IPS-18a (cell line): Measurements from ENCODE around the gene HOXD3.

Source experiments
- H3K27ac ChIP-seq: one replicate; pipeline ENCODE4 v1.5.1; 2013; ENCODE audit warnings: low read length
- H3K27me3 ChIP-seq: one replicate; pipeline ENCODE4 v1.6.1; 2013; ENCODE audit warnings: mild to moderate bottlenecking, low read length; ENCODE audit not compliant: control insufficient read depth, insufficient read depth
- H3K36me3 ChIP-seq: one replicate; pipeline ENCODE4 v1.6.1; 2013; ENCODE audit warnings: low read depth, low read length; ENCODE audit not compliant: control insufficient read depth
- H3K4me1 ChIP-seq: one replicate; pipeline ENCODE4 v1.6.1; 2013; ENCODE audit warnings: low read depth, low read length; ENCODE audit not compliant: control insufficient read depth
- H3K4me3 ChIP-seq: one replicate; pipeline ENCODE4 v1.5.1; 2013; ENCODE audit warnings: low read length
- H3K9ac ChIP-seq: one replicate; pipeline ENCODE4 v1.6.1; 2013; ENCODE audit warnings: mild to moderate bottlenecking, low read length, moderate library complexity
- H3K9me3 ChIP-seq: one replicate; pipeline ENCODE4 v1.6.1; 2013; ENCODE audit warnings: low read depth, low read length; ENCODE audit not compliant: control insufficient read depth

The HOXD3 gene

GRCh38 chr2:176205126-176205525 lies 48.0 kb downstream of the HOXD3 start:
- Histone ChIP-seq H3K36me3 (no peaks in the 10 kb centered on the region), H3K4me3 (no peak overlapping the region), H3K9ac (no peak overlapping the region), H3K4me1 (no peaks in the 10 kb centered on the region), H3K9me3 (no peaks in the 10 kb centered on the region), H3K27ac (no peak overlapping the region), H3K27me3 (peaks cover 16% of the 10 kb centered on the region)

GRCh38 chr2:176206136-176206535 lies 49.0 kb downstream of the HOXD3 start:
- peaks cover 16% of the 10 kb centered on the region for H3K27me3 ChIP-seq
- H3K9me3 ChIP-seq = no peaks in the 10 kb centered on the region
- H3K27ac ChIP-seq = no peak overlapping the region
- H3K9ac ChIP-seq = no peak overlapping the region
- H3K4me3 ChIP-seq = no peak overlapping the region
- no peaks in the 10 kb centered on the region for H3K36me3 ChIP-seq
- no peaks in the 10 kb centered on the region for H3K4me1 ChIP-seq

- no peak overlapping the region for H3K4me3 ChIP-seq
- H3K9ac ChIP-seq = no peak overlapping the region
- H3K4me1 ChIP-seq = no peaks in the 10 kb centered on the region
- peaks cover 16% of the 10 kb centered on the region for H3K27me3 ChIP-seq
- no peak overlapping the region for H3K27ac ChIP-seq
- no peaks in the 10 kb centered on the region for H3K9me3 ChIP-seq
- no peaks in the 10 kb centered on the region for H3K36me3 ChIP-seq
Measured at GRCh38 chr2:176206682-176207081, 49.6 kb downstream of the HOXD3 start.

- Histone ChIP-seq H3K4me1 (no peaks in the 10 kb centered on the region), H3K9ac (no peak overlapping the region), H3K4me3 (no peak overlapping the region), H3K27me3 (no peaks in the 10 kb centered on the region), H3K27ac (no peak overlapping the region), H3K9me3 (no peaks in the 10 kb centered on the region), H3K36me3 (no peaks in the 10 kb centered on the region)
Measured at GRCh38 chr2:176211110-176211509, 54.0 kb downstream of the HOXD3 start.

GRCh38 chr2:176212276-176212675 lies 55.2 kb downstream of the HOXD3 start:
- H3K9me3 ChIP-seq = no peaks in the 10 kb centered on the region
- H3K27ac ChIP-seq = no peak overlapping the region
- H3K36me3 ChIP-seq = no peaks in the 10 kb centered on the region
- no peaks in the 10 kb centered on the region for H3K4me1 ChIP-seq
- no peak overlapping the region for H3K9ac ChIP-seq
- H3K27me3 ChIP-seq = no peaks in the 10 kb centered on the region
- H3K4me3 ChIP-seq = no peak overlapping the region

GRCh38 chr2:176213406-176213805 lies 56.3 kb downstream of the HOXD3 start:
- Histone ChIP-seq H3K27me3 (no peaks in the 10 kb centered on the region), H3K36me3 (no peaks in the 10 kb centered on the region), H3K4me3 (no peak overlapping the region), H3K4me1 (no peaks in the 10 kb centered on the region), H3K9ac (no peak overlapping the region), H3K9me3 (no peaks in the 10 kb centered on the region), H3K27ac (no peak overlapping the region)
